IPS DF 4.7 (cell line): ENCODE data around the gene GUCD1.

Source experiments
- DNase-seq: peaks from one replicate; pipeline ENCODE4 v3.0.0-alpha.2; 2013; ENCODE audit warnings: low spot score; ENCODE audit errors: extremely low read depth

The GUCD1 gene

DNA sequence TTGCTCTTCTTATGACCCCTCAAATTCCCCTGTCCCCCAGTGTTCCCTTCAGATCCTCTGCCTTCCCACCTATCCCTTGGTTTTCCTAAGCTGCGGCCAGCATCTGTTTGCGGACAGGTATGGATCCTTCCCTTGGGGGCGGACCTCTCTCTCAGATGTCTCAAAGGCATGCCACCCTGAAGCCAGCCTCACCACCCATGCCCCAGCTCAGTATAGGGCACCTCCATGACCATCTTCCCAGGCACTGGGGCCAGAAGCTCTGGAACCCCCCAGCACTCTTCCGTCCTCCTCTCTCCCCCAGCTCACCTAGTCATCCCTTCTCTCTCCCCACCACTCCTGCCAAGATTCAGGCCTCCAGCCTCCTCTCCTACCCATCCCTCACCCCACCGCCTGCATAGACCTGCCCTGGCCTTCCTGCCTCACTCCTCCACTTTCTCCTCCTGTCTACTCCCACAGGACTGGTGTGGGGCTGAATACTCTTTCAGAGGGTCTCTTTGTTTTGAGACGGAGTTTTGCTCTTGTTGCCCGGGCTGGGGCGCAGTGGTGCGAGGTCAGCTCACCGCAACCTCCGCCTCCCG, 35.7 kb upstream of the GUCD1 start:
- DNase-seq: no peak

DNA sequence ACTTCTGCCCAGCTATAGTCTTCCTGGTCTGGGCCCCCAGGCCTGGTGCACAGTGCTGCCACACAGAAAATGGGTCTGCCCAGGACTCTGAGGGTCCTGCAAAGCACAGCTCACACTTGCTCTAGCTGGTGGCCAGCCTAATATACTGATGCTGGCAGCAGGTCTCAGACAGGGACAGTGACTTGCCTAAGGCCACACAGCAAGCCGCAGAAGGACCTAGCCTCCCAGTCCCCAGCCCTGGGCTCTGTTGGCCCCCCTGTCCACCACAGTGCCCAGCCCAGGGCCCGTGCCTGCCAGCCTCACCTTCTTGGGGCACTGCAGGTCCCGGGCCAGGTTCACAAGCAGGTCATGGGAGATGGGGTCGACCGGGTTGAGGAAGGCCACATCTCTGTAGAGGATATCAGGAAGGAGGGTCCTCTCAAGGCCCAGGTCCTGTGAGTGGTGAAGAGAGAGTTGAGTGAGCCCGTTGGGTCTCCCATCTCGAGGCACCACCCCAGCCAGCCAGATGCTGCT, 34.6 kb upstream of the GUCD1 start:
- no peak for DNase-seq

DNA sequence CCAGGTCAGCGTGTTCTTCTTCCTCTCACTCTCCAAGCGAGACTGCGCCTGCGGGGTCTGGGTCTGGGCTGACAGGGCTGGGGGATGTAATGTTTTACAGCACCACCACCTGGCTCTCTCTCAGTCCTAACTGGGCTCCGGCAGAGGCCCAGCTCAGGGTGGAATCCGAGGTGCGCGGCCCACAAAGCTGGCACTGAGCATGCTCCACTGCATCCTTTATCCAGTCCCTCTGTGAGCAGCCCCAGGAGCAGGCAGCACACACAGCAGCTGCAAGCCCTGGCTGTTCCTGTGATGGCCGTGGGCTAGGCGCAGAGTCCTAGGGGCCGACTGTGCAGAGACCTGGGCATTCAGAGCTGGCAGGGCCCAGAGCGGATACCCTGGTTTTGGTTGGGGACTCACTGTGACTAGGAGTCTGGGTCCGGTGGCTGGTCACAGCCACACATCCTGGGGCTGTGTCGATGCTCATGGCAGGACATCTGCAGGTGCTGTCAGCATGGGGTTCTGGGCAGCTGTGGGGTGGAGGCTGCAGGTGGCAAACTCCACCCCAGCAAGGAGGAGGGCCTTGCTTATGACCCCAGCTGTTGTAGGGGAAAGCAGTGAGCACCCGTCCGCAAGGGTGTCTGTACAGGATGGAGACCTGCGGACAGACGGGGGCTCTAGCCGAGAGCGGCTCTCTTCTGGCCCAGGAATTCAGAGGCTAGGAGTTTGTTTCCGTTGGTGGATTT, 34.0 kb upstream of the GUCD1 start:
- DNase-seq: no peak

DNA sequence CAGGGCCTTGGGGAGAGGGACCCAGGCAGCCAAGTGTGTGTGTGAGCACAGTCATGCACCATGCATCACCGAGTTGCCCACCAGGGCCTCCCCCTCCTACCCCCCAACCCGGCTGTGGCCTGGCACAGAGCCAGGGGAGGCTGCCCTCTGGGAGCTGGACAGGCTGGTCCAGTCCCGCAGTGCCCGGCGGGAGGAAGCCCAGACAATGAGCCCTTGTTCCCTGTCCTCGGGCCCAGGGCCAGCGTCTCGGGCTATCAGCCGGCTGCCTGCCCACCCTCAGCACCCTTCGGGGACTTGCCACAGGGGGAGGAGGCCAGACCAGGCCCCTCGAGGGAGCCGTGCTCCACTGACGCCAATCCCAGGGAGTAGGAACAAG, 33.4 kb upstream of the GUCD1 start:
- DNase-seq: no peak

DNA sequence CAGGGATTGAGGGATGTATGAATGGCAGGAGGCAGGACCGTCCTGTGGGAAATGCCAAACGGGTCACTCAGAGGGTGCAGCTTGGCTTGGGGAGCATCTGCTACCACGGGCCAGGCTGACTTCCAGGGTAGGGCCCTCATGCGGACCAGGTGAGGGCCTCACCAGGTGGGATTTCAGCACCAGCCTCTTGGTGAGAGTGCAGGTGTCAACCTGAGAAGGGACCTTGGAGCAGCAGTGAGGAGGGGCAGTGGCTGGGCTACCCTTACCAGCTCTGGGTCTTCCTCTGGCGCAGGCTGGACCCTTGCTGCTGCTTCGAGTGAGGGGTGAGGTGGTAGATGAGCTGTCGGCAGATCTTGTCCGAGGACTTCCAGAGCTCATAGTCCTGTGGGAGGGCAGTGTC, 33.0 kb upstream of the GUCD1 start:
- no peak for DNase-seq

DNA sequence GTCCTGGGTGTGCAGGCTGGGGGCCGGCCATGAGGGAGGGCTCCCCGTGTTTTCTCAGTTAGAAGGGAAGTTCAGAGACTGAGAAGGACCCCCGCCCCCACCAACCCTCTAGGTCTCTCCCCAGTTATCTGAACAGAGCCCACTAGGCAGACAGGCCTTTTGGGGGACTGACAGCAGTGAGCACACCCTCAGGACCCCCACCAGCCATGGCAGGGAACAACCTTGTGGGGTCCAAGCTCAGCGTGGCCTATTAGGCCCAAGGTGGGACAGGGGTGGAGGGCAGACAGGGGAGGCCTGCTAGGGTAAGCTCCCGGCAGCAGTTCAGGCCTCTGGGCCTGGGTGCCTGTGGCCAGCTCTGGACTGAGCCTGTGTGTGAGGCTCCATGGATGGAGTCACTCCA, 32.3 kb upstream of the GUCD1 start:
- no peak for DNase-seq

DNA sequence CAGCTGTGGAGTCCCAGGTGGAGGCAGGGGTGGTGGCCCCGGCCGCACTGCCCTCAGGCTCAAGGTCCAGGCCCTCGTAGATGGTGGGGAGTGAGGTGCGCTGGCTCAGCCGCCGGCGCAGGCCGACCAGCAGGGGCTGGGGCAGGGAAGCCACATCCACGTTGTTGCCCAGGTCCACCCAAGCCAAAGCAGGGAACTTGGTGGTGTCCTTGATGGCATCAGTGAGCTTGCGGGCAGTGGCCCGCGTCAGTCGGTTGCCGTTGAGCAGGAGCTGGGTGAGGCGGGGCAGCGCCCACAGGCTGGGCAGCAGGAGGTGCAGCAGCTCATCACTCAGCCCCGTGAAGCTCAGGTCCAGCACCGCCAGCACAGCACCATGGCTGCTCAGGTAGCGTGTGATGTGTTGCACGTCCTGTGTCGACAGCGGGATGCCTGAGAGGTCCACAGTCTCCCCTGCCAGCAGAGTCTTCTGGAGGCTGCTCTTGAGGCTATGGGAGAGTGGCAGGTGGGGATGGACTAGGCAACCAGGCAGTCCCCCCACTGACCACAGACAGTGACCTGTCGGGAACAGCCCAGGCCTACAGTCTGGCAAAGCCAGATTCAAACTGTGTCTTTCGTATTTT, 31.1 kb upstream of the GUCD1 start:
- no peak for DNase-seq

DNA sequence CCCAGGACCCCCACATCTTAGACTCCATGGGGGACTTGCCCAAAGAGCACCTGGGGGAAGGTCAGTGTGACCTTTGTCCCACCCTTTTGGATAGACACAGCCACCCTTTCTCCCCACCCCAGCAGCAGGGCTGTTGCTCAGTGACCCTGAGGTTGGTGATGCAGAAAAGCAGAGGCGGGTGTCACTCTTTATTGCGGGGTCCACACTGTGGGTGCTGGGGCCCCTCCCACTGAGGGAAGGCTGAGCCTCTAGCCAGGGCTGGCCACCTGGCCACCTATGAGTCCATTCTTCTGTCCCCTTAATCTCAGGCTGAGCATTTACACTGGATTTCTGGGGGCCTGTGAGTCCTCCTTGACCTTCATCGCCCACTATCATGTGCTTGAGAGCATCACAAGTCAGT, 30.5 kb upstream of the GUCD1 start:
- DNase-seq: no peak

DNA sequence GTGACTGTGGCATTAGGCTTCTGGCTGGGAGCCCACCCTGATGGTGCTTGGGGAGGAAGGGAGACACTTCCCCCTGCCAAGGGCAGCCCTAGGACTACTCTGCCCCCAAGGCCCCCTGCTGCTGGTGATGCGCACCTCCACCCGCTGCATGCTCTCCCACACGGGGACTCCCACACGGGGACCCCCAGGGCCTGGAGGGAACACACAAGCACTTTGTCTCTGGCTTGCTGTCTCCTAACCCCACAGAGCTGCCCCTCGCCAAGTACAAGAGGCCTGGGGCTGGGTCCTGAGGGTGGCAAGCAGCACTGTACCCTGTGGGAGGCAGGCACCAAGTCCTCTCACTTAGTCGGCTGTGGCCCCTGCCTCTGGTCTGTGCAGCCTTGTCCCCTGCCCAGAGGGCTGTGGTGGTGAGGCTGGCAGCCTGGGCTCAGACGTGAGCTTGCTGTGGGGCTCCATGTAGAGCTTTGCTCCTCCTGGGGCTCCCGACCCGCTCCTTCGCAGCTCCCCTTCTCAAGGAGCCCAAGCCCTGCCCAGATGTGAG, 30.0 kb upstream of the GUCD1 start:
- no peak for DNase-seq

DNA sequence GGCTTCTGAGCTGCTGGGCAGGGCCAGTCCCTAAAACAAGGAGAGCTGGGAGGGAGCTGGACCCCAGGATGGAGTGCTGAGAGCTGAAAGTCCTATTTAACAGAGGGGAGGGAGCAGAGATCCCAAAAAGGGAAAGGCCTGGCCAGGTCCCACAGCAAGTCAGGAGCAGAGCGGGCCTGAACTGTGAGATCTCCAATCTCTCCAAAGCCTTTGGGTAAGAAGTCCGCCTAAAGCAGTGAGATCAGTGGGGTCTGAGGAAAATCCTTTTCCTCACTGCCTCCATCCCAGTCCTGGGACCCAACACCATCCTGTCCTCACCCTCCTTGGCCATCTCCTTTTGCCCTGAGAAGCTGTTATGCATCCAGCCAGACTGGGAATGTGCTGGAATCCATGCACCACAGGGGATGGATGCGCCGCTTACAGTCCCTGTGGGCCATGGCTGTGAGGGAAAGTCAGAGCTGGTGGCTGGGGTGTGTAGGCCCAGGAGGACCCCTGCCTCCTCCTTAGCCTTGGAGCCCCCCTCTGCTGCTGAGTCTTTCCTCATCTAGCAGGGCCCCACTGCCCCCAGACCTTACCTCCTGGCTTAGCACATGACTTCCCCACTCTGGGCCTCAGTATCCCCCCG, 29.3 kb upstream of the GUCD1 start:
- DNase-seq: no peak

DNA sequence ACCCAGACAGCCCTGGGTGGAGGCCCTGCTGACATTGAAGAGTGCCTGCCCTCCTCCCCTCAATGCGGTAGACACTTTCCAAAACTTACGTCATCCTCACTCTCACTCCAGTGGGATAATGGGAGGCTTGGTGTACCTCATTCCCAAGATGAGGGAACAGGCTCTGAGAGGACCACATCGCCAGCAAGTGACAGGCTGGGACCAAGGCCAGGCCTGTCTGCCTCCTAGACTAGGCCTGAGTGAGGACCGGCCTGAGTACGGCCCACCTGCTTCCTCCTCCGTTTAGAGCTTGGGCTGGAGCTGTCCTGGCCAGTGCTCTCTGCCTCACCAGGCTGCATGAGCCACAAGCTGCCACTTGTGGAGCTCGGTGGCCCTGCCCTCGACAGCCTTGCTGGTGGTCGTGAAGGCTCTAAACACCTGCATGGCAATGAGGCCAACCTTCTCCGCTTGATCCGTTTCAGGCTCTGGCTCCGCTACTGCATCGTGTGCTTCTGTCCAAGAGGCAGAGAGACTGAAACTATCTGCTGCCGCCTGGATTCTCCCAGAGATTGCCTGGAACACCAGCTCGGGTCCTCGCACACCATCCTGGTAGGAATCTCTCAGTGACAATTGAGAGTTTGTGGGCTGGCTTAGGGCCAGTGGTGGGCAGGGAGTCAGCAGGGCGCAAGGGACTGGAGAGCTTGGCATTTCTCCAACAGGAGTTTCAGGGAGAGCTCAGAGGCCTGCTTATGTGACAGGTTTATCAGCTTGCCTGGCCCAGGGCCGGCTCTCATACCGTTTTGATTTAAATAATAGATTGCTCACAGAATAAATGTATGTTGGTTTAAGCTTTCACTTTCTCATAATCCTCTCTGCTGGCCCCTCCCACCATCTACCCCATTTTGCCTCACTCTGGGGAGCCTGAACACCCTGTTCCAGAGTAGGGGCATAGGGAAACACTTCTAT, 28.6 kb upstream of the GUCD1 start:
- no peak for DNase-seq

DNA sequence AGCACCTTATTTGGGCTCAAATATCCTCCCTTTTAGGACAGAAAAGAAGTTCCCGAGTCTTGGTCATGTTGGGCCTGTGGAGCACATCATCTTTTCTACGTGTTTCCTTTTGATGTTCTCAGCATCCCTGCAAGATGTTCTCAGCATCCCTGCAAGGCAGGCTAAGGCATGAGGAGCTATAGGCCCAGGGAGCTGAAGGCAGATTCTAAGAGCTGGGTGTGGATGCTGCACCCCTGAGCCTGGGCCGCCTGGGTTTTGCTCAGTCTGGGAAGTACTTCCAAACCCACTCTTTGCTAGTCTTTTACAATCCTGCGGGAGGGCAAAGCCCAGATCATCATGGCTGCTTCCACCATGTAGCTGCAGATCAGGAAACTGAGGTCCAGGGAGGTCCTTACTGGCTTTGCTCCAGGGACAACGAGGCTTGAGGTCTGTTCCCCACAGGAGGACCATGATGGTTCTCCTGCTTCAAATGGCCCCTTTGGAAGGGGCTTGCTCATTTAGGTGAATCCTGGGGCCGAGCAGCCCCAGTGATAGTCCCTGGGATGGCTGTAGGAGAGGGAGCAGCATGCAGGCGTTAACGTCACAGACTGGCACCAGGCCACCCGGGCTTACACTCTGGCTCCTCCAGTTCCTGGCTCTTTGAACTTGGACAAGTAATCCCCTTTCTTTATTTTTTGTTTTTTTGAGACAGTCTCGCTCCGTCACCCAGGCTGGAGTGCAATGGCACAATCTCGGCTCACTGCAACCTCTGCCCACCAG, 27.3 kb upstream of the GUCD1 start:
- no peak for DNase-seq

DNA sequence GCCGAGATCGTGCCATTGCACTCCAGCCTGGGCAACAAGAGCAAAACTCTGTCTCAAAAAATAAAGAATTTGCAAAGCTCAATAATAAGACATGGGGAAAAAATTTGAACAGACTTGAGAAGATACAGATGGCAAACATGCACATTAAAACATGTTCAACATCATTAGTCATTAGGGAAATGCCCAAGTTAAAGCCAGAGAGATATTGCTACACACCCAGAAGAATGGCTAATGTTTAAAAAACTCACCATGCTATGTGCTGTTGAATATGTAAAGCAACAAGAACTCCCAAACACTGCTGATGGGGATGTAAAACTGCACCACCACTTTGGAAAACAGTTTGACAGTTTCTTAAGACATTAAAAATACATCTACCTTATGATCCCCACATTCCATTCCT, 25.3 kb upstream of the GUCD1 start:
- DNase-seq: no peak

DNA sequence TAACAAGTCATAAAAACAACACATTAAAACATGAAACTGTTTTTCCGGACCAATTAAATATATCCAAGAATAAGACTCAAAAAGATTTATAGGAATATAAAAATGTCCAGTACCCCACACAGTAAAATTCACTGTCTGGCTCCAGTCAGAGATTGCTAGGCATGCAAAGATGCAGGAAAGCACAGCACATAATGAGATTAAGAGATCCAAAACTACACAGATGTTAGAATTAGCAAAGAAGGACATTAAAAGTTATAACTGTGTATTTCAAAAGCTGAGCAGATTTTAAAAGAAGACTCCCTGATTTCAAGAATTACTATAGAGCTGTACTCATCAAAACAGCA, 24.3 kb upstream of the GUCD1 start:
- DNase-seq: no peak

DNA sequence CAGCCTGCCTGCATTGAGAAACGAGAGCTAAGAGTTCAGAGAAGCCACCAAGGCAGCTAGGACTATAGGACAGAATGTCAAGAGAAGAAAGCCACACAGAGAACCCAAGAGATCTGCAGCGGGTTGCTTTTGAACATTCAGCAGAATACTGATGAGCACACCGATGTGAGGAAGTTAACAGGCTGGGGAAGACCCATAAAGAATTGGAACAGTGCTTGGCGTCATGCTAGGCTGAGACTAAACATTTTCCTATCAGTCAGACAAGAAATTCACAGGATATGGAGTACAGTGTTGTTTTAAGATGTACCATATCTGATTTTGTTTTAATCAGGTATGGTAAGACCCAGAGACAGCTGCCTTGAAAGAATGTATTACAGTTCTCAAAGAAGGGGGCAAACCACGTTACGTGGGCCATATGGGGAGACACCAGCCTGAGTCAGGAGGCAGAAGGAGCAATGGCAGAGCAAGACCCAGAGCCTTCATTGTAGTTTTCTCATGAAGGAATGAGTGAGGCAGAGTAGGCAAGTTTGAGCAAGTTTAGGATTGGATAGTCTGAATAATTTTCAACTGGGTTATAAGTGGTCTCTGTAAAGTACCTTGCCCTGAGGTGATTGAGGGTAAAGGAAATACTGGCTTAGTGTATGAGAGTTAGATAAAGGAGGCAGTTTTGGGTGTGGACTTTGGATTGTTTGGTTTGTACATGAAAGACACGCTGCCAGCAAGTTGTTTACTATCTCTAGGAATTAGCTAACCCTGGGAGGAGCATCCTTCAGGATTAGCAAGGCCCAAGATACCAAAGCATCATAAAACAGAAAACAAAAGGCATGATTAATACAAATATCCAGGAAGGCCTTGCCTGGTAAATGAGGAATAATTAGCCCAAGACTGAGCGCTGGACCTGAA, 23.7 kb upstream of the GUCD1 start:
- DNase-seq: no peak

DNA sequence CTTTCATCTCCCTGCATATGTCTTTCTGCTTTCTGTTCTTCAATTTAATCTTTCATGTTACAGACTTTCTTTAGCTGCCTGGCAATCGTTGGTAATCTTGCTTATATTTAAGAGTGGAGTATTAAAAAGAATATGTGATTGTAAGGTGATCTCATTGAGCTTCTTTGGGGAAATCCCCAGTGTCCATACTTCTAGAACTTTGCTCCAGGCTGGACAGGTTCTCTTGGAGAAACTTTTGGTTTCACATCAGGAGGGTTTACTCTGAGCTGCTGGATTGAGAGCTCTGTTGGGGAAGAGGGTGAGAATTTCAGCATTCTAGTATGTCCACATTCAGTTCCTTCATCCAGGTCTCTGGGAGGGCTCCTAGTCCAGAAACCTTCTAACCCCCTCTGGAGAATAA, 21.8 kb upstream of the GUCD1 start:
- DNase-seq: no peak

DNA sequence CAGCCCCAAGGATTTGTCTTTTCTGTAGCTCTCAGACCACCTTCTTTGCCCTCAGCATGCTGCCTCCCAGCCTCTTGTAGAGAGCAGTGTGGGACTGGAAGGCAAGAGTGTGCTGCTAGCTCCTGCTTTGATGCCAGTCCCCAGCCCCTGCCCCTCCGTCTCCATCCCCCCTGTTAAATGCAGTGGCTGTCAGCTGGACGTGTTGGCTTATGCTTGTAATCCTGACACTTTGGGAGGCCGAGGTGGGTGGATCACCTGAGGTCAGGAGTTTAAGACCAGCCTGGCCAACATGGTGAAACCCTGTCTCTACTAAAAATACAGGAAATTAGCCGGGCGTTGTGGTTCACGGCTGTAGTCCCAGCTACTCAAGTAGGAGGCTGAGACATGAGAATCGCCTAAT, 16.3 kb upstream of the GUCD1 start:
- no peak for DNase-seq

DNA sequence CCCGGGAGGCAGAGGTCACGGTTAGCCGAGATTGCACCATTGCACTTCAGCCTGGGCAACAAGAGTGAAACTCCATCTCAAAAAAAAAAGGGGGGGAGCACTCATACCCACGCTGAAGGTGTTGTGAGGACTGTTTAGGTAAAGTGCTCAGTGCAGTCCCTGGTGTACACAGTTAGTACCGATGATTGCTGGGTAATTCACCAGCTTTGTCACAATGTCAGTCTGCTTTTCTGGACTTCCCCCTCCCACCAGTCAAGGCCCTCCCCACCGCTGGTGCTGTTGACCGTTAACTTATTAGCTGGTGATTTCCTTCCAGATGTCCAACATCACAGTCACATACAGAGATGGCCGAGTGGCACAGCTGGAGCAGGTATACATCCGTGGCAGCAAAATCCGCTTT, 12.7 kb upstream of the GUCD1 start:
- DNase-seq: no peak

DNA sequence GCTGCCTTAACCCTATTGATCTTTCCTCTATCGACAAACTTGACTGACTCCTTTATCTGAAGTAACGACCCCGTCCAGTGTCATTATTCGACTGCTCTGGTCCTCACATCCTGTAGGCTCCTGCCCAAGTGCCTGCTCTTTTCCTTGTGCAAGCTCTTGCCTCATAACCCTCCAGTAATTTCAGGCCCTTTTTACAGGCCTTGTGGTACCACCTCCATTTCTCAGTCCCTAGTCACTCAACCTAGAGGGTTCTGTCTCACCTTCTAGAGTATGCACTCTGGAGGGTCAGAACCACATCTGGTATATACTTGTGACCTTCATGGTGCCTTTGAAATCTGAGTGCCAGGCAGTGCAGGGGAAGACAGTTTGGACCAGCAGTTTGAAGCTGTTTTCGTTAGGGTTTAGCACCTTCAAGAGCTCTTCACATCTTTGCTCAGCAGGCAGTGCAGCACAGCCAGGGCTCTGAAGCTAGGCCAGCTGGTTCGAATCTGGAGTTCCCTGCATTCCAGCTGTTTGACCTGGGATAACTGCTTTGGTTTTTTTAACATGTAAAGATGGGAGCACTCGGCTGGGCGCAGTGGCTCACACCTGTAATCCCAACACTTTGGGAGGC, 12.1 kb upstream of the GUCD1 start:
- DNase-seq: no peak
